Measurements from ENCODE around the gene PPP6R1. TPM values are rescaled to one million over a fixed set of nuclear protein-coding genes. Genes with fewer than 3 reads are reported as not detected.

PPP6R1 gene
- total RNA-seq, 4 donors from 2014 or later, result 5.6 to 70.4 (median 16.3) TPM

- no peaks in the 10 kb centered on the region for H3K36me3 ChIP-seq
- H3K9me3 ChIP-seq, result no peaks in the 10 kb centered on the region
- H3K27ac ChIP-seq, result no peak overlapping the region
- H3K27me3 ChIP-seq, result no peaks in the 10 kb centered on the region
- H3K4me1 ChIP-seq, result no peaks in the 10 kb centered on the region
- no peak for DNase-seq
- intact Hi-C loops (cut with DNase I; ENCODE audit: low total_unique reads), result no loop called here
- H3K4me3 ChIP-seq, result no peak overlapping the region
- TF ChIP-seq POLR2A (IDR thresholded peaks at IDR 0.05) (no peak), CTCF (IDR thresholded peaks at IDR 0.05) (no peak)
Observed at GRCh38 chr19:55242517-55242916, 16.3 kb downstream of the PPP6R1 start.

GRCh38 chr19:55241935-55242464 lies 16.8 kb downstream of the PPP6R1 start:
- intact Hi-C loops (cut with DNase I; ENCODE audit: low total_unique reads), result no loop called here
- Histone ChIP-seq H3K4me3 (no peak overlapping the region), H3K9me3 (no peaks in the 10 kb centered on the region), H3K27me3 (no peaks in the 10 kb centered on the region), H3K27ac (no peak overlapping the region), H3K4me1 (no peaks in the 10 kb centered on the region), H3K36me3 (no peaks in the 10 kb centered on the region)
- no peak for DNase-seq
- no peak for TF ChIP-seq CTCF (IDR thresholded peaks at IDR 0.05)

GRCh38 chr19:55241143-55241934 lies 17.5 kb downstream of the PPP6R1 start:
- no peak overlapping the region for H3K4me3 ChIP-seq
- intact Hi-C loops (cut with DNase I; ENCODE audit: low total_unique reads), result no loop called here
- DNase-seq, result no peak
- TF ChIP-seq CTCF (IDR thresholded peaks at IDR 0.05) (no peak), POLR2A (IDR thresholded peaks at IDR 0.05) (no peak)
- H3K27me3 ChIP-seq, result no peaks in the 10 kb centered on the region
- no peaks in the 10 kb centered on the region for H3K9me3 ChIP-seq
- H3K27ac ChIP-seq, result no peak overlapping the region
- H3K4me1 ChIP-seq, result no peaks in the 10 kb centered on the region
- no peaks in the 10 kb centered on the region for H3K36me3 ChIP-seq

- no peaks in the 10 kb centered on the region for H3K9me3 ChIP-seq
- no peaks in the 10 kb centered on the region for H3K36me3 ChIP-seq
- H3K27me3 ChIP-seq, result no peaks in the 10 kb centered on the region
- intact Hi-C loops (cut with DNase I; ENCODE audit: low total_unique reads), result no loop called here
- no peaks in the 10 kb centered on the region for H3K4me1 ChIP-seq
- no peak overlapping the region for H3K27ac ChIP-seq
- no peak for TF ChIP-seq POLR2A (IDR thresholded peaks at IDR 0.05)
- TF ChIP-seq CTCF (IDR thresholded peaks at IDR 0.05), result no peak
- no peak for DNase-seq
- no peak overlapping the region for H3K4me3 ChIP-seq
Observed at GRCh38 chr19:55240713-55241020, 18.1 kb downstream of the PPP6R1 start.

GRCh38 chr19:55239004-55239403 lies 19.8 kb downstream of the PPP6R1 start:
- intact Hi-C loops (cut with DNase I; ENCODE audit: low total_unique reads), result no loop called here
- Histone ChIP-seq H3K27me3 (no peaks in the 10 kb centered on the region), H3K27ac (no peak overlapping the region), H3K4me1 (no peaks in the 10 kb centered on the region), H3K9me3 (no peaks in the 10 kb centered on the region), H3K4me3 (no peak overlapping the region), H3K36me3 (no peaks in the 10 kb centered on the region)
- no peak for DNase-seq
- TF ChIP-seq CTCF (IDR thresholded peaks at IDR 0.05), result no peak

Measured in uterus (tissue), 4 donors.